Amygdala (tissue), 56 donors: ENCODE results near the gene RBM12.

Experiments
- DNase-seq, 56 donors: peaks; one replicate each; lab custom pipeline; 2025; lab: John Stamatoyannopoulos, UW

Gene RBM12

DNA sequence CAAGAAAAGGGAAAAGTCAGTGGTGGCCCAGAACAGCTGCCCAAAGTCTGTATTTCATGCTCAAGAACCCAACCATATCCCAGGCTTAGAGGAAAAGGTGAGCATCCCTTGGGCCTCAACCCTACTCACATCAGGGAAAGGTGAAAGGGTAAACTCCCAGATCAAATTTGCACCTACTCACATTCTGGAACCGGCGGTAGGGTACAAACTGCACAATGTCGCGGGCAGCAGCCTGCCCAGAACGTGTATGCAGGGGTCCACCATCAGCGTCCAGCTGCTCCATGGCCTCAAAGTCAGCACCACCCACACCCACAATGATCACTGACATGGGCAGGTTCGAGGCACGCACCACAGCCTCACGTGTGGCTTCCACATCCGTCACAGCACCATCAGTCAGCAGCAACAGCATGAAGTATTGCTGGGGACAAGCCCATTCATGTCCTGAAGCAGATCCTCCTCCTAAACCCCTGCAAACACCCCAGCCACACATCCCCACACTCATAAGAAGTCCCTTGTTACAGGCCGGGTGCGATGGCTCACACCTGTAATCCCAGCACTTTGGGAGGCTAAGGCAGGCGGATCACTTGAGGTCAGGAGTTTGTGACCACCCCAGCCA lies 38.2 kb downstream of the RBM12 start:
- DNase-seq, result no peak

- no peak for DNase-seq
Measured at GRCh38 chr20:35625584-35626385, 38.9 kb downstream of the RBM12 start.

DNA sequence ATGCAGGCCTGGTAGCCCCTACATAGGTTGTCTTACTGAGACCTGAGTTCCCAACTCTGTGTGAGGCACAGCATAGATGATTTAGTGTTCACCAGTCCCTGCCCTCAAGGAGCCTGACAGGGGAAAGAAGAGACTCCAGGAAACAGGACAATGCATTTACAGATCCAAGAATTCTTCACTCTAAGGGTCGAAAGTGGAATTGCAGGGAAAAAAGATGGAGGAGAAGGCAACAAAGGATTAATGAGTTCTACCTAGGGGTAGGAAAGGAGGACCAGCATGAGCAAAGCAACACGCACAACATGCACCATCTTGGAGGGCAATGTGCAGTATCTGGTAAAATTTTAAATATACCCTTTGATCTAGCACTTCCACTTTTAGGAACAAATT lies 43.1 kb downstream of the RBM12 start:
- no peak for DNase-seq

DNA sequence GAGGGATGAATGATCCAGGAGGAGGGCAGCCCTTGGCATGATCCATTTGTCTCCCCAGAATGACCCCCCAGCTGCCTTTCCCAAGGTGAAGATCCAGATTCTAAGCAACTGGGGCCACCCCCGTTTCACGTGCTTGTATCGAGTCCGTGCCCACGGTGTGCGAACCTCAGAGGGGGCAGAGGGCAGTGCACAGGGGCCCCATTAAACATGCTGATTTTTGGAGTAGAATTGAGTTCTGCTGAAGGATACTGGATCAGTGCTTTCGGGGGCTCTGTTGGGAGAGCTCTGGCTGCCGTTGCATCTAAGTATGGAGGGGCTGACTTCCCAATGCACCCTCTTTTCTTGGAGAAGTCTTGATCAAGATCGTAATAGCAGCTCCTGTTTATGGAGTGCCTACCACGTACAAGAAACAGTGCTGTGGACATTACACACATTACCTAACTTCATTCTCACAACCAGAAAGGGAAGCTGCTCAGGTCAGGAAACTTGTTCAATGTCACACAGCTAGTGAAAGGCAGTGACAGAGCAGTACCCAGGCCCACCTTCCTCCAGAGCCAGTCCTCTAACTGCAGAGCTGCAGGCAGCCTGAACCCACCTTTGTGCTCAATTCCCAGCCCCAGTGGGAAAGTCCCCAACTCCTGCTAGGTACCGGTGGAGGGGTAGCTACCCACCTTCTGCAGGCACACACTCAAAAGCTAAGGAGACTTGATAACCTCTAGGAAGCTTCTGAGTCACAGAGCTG lies 43.7 kb downstream of the RBM12 start:
- DNase-seq, result no peak

- peak in 32 of 56 donors; percentile 8 to 64 (median 36) for DNase-seq
Measured at GRCh38 chr20:35619196-35620095, 45.3 kb downstream of the RBM12 start.

- DNase-seq, result peak in 3 of 56 donors; percentile 24 to 29 (median 27)
Measured at GRCh38 chr20:35618263-35619131, 46.2 kb downstream of the RBM12 start.

- DNase-seq, result peak in 9 of 56 donors; percentile 3 to 31 (median 16)
Measured at GRCh38 chr20:35617397-35618262, 47.1 kb downstream of the RBM12 start.

DNA sequence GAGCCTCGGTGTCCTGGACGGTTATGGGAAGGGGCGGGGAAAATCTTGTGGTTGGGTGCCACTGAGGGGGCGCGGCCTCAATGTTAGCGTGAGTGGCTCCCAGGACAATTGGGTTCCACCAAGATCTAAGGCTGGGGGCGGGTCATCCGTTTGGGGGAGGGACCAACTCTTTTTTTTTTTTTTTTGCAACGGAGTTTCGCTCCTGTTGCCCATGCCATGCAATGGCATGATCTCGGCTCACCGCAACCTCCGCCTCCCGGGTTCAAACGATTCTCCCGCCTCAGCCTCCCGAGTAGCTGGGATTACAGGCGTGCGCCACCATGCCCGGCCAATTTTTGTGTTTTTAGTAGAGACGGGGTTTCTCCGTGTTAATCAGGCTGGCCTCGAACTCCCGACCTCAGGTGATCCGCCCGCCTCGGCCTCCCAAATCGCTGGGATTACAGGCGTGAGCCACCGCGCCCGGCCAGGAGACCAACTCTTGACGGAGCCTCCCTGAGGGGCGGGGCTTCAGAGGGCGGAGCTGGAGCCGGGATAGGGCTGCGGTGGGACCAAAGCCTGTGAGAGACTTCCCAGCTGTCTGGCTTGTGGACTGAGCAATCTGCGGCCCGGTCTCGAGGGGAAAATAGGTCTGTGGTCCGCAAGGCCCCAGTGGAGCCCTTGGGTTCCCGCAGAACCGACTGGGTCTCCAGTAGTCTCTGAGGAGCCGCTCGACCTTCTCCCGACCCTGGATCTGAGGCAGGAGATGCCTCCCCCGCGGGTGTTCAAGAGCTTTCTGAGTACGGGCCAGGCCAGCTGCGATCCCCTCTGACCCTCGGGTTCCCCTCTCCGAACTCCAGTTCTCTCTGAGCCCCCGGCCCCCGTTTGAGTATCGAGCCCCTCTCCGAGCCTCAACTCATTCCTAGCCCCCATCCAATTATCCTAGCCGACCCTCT lies 48.0 kb downstream of the RBM12 start:
- peak in 32 of 56 donors; percentile 6 to 94 (median 35) for DNase-seq

GRCh38 chr20:35615667-35616464 lies 48.8 kb downstream of the RBM12 start, which contains the start of gene SPAG4:
SPAG4 (plus strand) TSS chr20:35615829; CDS start chr20:35616004, 175 bp downstream.
- DNase-seq, result peak; percentile 48 to 99 (median 90)

GRCh38 chr20:35611482-35611881 lies 53.2 kb downstream of the RBM12 start:
- DNase-seq, result no peak

GRCh38 chr20:35610833-35611427 lies 53.8 kb downstream of the RBM12 start:
- no peak for DNase-seq

DNA sequence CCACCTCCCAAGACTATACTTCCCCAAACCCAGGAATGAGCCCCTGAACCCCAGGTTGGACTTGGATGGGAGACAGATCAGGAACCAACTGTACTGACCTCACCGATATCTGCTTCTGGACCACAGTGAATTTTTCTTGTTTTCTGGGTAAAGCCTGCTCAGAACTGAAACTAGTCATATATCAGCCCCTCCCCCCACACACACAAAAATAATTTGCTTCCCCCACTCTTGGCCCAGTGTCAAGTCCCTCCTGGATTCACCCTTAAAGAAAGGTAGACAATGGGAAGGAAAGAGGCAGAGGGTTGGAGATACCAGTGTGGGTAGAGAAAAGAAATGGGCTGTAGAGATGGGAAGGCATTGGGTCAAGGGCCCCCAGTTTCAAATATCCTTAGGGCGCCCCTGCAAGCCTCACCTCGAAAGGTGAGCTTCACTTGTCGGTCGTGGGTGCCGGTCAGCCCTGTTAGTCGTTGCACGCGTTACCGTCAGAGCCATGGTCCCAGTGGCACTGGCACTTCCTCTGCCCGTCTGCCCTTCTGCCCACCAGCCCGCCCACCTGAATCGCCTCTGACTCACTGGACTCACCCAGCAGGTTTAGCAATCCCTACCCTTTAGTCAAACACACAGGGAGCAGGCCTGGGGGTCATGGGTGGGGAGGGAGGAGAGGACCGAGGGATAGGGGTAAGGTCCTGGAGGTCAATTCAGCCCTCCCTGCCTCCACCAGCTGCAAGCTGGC lies 57.5 kb downstream of the RBM12 start:
- DNase-seq, result no peak

DNA sequence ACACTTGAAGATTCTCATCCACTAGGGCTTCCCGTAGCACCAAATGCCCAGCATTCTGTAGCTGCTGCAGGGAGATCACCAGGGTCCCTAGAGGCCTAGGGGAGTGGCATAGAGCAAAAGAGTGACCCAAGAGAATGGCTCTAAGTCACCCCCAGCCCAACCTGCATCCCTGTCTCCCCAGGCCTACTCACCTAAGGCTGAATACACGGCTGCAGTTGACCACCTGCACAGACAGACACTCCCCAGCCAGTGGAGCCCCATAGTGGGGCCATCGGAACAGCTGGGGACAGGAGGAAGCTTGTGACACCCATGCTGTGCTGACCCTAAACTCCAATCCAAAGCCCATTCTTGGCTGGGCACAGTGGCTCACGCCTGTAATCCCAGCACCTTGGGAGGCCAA lies 58.6 kb downstream of the RBM12 start:
- DNase-seq, result no peak

- no peak for DNase-seq
Measured at GRCh38 chr20:35604449-35604747, 60.3 kb downstream of the RBM12 start.

- no peak for DNase-seq
Measured at GRCh38 chr20:35603695-35604448, 60.8 kb downstream of the RBM12 start.
